Tibial artery (tissue), 4 donors: Measurements from ENCODE around the gene USP24.

Experiments
- DNase-seq, 2 donors: peaks; one replicate each; pipeline ENCODE4 v3.0.0-alpha.2; 2019
- H3K27ac ChIP-seq, 2 donors: fragments of 200-600 bp; sonication (generic) in 1 of 2; 1 replicate in 1 of 2; 2 replicates in 1 of 2; pipeline ENCODE4 v1.5.1; 2018 to 2019; ENCODE audit warnings: mild to moderate bottlenecking in 1 of 2
- H3K27me3 ChIP-seq, 2 donors: fragments of 200-600 bp; sonication (generic) in 1 of 2; one replicate each; pipeline versions ENCODE4 v1.5.1 to v1.6.0; 2016 to 2019
- H3K36me3 ChIP-seq, 3 donors: fragments of 200-600 bp; sonication (generic) in 2 of 3; one replicate each; pipeline ENCODE4 v1.5.1; 2016 to 2019; ENCODE audit warnings: mild to moderate bottlenecking in 2 of 3
- H3K4me1 ChIP-seq, 4 donors: fragments of 200-600 bp; sonication (generic) in 2 of 4; 1 replicate in 3 of 4; 2 replicates in 1 of 4; pipeline ENCODE4 v1.5.1; 2016 to 2019
- H3K4me3 ChIP-seq, 2 donors: fragments of 200-600 bp; sonication (generic) in 1 of 2; 1 replicate in 1 of 2; 2 replicates in 1 of 2; pipeline ENCODE4 v1.5.1; 2018 to 2019; ENCODE audit warnings: mild to moderate bottlenecking in 2 of 2
- H3K9me3 ChIP-seq, 3 donors: fragments of 200-600 bp; sonication (generic) in 1 of 3; one replicate each; pipeline ENCODE4 v1.5.1; 2016 to 2019
- CTCF ChIP-seq, 2 experiments: fragments of 200-600 bp in 1 of 2; fragments of 450-650 bp in 1 of 2; IDR thresholded peaks; one replicate each; pipeline ENCODE4 v1.5.1; 2017 to 2019; ENCODE audit warnings: antibody characterized with exemption in 2 of 2, mild to moderate bottlenecking in 1 of 2, moderate library complexity in 1 of 2
- intact Hi-C: fragments of 100-400 bp; cut with DNase I; formaldehyde crosslinking; loops from one replicate; pipeline ENCODE4 v1.15.0; 2023; ENCODE audit warnings: low total_unique reads

The USP24 gene

GRCh38 chr1:55043726-55044125, 171.4 kb downstream of the USP24 start:
- intact Hi-C loops = no loop called here
- no peak for TF ChIP-seq CTCF (IDR thresholded peaks at IDR 0.05)
- peaks cover 0 to 23% (median 11%) of the 10 kb centered on the region in 4 donors for H3K4me1 ChIP-seq
- no peaks in the 10 kb centered on the region for H3K9me3 ChIP-seq
- H3K27ac ChIP-seq = no peak overlapping the region
- DNase-seq = peak in 1 of 2 donors; percentile 34
- H3K4me3 ChIP-seq = no peak overlapping the region
- peaks cover 0 to 28% of the 10 kb centered on the region in 2 donors for H3K27me3 ChIP-seq
- no peaks in the 10 kb centered on the region for H3K36me3 ChIP-seq

GRCh38 chr1:55043011-55043410, 172.2 kb downstream of the USP24 start:
- DNase-seq = no peak
- H3K4me1 ChIP-seq = peaks cover 0 to 23% (median 11%) of the 10 kb centered on the region in 4 donors
- H3K27ac ChIP-seq = no peak overlapping the region
- TF ChIP-seq CTCF (IDR thresholded peaks at IDR 0.05) = no peak
- no peaks in the 10 kb centered on the region for H3K9me3 ChIP-seq
- no peak overlapping the region for H3K4me3 ChIP-seq
- peaks cover 0 to 35% of the 10 kb centered on the region in 2 donors for H3K27me3 ChIP-seq
- no peaks in the 10 kb centered on the region for H3K36me3 ChIP-seq
- intact Hi-C loops = no loop called here

- Histone ChIP-seq H3K27me3 (peaks cover 0 to 49% of the 10 kb centered on the region in 2 donors), H3K4me1 (peaks cover 0 to 23% (median 11%) of the 10 kb centered on the region in 4 donors), H3K9me3 (no peaks in the 10 kb centered on the region), H3K27ac (no peak overlapping the region), H3K36me3 (no peaks in the 10 kb centered on the region), H3K4me3 (no peak overlapping the region)
- TF ChIP-seq CTCF (IDR thresholded peaks at IDR 0.05) = no peak
- intact Hi-C loops = no loop called here
- no peak for DNase-seq
Observed at GRCh38 chr1:55041613-55042012, 173.6 kb downstream of the USP24 start.

- TF ChIP-seq CTCF (IDR thresholded peaks at IDR 0.05) = no peak
- H3K4me1 ChIP-seq = peaks cover 0 to 23% (median 11%) of the 10 kb centered on the region in 4 donors
- peak in 1 of 2 donors; percentile 23 for DNase-seq
Observed at GRCh38 chr1:55040933-55041494, 174.2 kb downstream of the USP24 start.

GRCh38 chr1:55040083-55040932, 174.9 kb downstream of the USP24 start:
- TF ChIP-seq CTCF (IDR thresholded peaks at IDR 0.05) = no peak
- no peaks in the 10 kb centered on the region for H3K9me3 ChIP-seq
- H3K4me3 ChIP-seq = peak overlapping the region in 1 of 2 donors; percentile 27
- intact Hi-C loops = no loop called here
- peaks cover 0 to 60% of the 10 kb centered on the region in 2 donors for H3K27me3 ChIP-seq
- DNase-seq = peak in 1 of 2 donors; percentile 35
- H3K4me1 ChIP-seq = peaks cover 0 to 23% (median 11%) of the 10 kb centered on the region in 4 donors
- no peaks in the 10 kb centered on the region for H3K36me3 ChIP-seq
- H3K27ac ChIP-seq = no peak overlapping the region

More at GRCh38 chr1:55040933-55041494, 174.2 kb downstream of the USP24 start:
- Histone ChIP-seq H3K27me3 (peaks cover 0 to 55% of the 10 kb centered on the region in 2 donors), H3K27ac (no peak overlapping the region), H3K4me3 (no peak overlapping the region), H3K9me3 (no peaks in the 10 kb centered on the region), H3K36me3 (no peaks in the 10 kb centered on the region)
- intact Hi-C loops = no loop called here
